GM18858 (cell line): ENCODE measurements around the gene FASTKD3.

ENCODE experiments used
- ATAC-seq: cut with Tn5 transposase; IDR thresholded peaks from one replicate; pipeline ENCODE4 v1.9.1; 2021; ENCODE audit not compliant: unreplicated experiment

Gene FASTKD3

GRCh38 chr5:7850395-7851239 is 18.2 kb downstream of the FASTKD3 start, which contains the start of gene CFAP90:
CFAP90 (minus strand) TSS chr5:7851133; CDS start chr5:7851021, 112 bp downstream.
- no peak for ATAC-seq

GRCh38 chr5:7849681-7850394 is 19.0 kb downstream of the FASTKD3 start:
- ATAC-seq: no peak

GRCh38 chr5:7848296-7848695 is 20.5 kb downstream of the FASTKD3 start:
- no peak for ATAC-seq

DNA sequence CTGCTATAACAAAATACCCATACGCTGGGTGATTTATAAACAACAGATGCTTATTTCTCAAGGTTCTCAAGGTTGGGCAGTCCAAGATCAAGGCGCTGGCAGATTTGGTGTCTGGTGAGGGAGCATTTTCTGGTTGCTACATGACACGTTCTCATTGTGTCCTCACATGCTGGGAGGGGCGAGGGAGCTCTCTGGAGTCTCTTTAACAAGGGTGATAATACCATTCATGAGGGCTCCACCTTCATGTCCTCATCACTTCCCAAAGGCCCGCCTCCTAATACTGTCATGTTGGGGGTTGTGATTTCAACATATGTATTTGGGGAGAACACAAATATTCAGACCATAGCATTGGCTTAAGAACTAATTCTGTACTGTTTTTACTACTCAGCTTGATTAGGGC is 22.5 kb downstream of the FASTKD3 start:
- ATAC-seq: no peak

- ATAC-seq: no peak
Measured at GRCh38 chr5:7845557-7845956, 23.3 kb downstream of the FASTKD3 start.

DNA sequence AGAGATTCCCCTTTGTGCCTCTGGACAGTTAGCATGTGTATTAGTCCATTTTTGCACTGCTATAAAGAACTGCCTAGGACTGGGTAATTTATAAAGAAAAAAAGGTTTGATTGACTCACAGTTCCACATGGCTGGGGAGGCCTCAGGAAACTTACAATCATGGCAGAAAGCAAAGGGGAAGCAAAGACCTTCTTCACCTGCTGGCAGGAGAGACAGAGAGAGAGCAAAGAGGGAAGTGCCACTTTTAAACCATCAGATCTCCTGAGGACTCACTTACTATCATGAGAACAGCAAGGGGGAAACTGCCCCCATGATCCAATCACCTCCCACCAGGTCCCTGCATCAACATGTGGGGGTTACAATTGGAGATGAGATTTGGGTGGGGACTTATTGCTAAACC is 23.9 kb downstream of the FASTKD3 start:
- ATAC-seq: no peak

GRCh38 chr5:7842531-7842930 is 26.3 kb downstream of the FASTKD3 start:
- ATAC-seq: no peak

GRCh38 chr5:7837403-7837802 is 31.4 kb downstream of the FASTKD3 start:
- ATAC-seq: no peak

DNA sequence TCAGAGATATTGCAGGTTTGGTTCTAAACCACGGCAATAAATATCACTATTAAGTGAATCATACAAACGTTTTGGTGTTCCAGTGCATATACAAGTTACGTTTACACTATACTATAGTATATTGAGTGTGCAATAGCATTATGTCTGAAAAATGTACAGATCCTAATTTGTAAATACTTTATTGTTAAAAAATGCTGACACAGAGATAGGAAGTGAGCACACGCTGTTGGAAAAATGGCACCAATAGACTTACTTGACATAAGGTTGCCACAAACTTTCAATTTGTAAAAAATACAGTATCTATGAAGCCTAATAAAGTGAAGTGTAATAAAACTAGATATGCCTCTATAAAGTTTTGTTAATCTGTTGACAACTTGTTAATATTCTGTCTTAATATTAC is 33.8 kb downstream of the FASTKD3 start:
- no peak for ATAC-seq

DNA sequence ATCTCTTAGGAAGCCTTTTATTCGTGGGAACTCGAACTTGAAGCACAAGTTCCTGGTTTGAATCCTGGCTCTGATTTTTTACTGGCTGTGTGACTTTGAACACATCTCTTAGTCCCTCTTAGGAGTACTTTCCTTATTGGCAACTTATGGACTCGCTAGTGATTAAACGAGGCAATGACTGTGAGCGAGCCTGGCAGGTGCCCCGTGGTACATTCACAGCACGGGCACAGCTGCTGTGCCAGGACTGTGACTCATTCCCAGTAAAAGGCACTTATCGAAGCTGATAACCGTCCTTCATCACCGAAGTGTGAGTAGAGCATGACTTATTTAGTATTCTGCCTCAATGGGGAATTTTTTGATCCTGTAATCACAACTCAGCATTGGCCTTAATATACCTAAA is 40.6 kb downstream of the FASTKD3 start:
- ATAC-seq: no peak

GRCh38 chr5:7827610-7828009 is 41.2 kb downstream of the FASTKD3 start:
- no peak for ATAC-seq

DNA sequence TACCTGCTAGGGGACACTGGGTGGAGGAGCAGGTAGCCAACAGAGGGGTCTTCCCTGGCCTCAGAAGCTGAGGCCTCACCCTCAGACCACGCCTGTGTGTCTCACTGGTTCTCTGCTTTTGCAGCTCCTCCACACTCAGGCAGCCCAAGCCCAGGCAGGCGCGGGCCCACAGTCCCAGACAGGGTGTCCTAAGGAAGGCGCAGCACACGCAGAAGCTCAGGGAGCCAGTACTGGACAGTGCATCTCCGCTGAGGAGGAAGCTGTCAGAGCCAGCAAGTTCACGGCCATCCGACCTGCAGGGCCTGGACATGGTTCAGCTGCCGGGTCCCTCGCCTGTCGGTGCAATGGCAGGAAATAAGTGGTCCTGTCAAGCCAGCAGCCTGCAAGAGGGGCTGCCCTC is 43.2 kb downstream of the FASTKD3 start:
- ATAC-seq: no peak

DNA sequence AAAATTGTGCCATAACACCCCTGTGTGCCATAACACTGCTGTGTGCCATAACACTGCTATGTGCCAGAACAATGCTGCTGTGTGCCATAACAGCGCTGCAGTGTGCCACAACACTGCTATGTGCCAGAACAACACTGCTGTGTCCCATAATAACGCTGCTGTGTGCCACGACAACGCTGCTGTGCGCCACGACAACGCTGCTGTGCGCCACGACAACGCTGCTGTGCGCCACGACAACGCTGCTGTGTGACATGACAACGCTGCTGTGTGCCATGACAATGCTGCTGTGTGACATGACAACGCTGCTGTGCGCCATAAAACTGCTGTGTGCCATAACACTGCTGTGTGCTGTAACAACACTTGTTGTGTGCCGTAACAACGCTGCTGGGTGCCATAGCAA is 43.8 kb downstream of the FASTKD3 start:
- ATAC-seq: no peak

GRCh38 chr5:7823594-7823993 is 45.2 kb downstream of the FASTKD3 start:
- ATAC-seq: no peak

DNA sequence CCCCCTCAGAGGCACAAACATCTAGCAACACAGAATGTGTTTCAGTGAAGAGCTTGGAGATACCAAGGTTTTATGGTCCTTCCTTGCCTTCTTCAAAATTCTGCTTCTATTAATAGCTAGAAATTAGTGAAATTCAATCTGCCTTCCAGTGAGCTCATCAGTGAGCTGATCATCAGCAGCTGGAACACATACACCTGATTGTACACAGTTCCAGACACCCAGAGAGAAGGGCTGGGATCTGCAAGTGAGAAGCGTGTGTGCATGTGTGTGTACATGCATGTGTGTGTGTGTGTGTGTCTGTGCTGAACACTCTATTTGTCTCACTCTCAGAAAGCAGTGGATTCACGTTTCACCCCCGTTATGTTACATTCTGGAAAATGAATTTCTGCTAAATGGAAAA is 46.4 kb downstream of the FASTKD3 start:
- no peak for ATAC-seq

- ATAC-seq: no peak
Measured at GRCh38 chr5:7816535-7816901, 52.3 kb downstream of the FASTKD3 start.

DNA sequence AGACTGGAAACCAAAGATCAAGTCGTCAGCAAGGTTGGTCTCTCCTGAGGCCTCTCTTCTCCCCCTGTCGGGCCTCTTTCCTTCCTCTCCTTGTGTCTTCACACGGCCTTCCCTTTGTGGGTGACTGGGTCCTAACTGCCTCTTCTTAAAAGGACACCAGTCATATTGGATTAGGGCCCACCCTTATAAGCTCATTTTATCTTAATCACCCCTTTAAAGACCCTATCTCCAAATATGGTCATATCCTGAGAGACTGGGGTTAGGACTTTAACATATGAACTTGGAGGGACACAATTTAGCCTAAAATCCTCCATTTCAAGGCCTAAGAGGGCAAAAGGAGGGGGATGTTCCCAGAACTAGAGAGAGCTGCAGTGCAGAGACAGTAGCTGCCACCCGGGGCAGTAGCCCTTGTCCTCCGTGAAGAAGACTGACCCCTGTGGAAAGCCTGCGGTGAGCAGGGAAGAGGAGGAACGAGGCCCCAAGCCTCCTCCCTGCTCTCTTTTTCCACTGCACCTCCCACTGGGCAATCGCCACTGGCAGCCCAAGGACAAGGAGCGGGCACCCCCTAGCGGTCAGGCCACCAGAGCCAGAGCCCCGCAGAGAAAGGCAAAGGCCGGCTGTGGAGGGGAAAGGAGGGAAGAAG is 52.8 kb downstream of the FASTKD3 start:
- peak; percentile 68 for ATAC-seq

DNA sequence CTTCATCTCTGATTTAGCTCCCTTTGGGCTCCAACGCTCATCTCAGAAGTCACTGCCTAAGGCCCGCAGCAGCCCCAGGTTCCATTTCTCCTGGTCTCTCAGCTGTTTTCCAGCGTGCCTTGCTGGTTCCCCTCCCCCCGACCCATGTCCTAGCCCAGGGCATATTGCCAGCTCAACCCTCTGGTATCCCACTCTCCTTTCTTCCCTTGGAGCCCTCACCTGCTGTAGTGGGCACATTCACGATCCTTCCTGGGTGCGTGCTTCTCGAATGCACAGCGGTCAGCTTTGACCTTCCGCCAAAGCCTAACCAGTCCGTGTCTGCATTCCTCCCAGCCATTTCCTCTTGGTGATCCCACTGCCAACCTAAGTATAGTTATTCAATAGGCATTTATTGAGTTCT is 54.0 kb downstream of the FASTKD3 start:
- no peak for ATAC-seq

DNA sequence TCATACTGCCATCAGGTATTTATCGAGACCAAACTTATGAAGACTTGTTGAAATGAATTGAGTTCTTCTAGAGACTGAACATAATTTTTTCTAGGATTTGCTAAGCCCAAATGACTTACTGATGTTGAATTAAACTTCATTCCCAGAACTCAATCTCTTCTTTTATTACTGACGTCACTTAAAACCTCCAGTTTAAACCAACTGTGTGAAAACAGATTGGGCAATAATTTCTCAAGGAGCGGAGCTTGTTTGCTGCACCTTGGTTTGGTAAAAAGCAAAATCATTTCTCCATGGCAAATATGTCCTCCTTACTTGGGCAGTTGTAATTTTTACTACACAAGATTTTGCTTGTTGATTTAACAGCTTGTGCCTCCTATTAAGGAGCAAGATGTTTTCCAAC is 55.3 kb downstream of the FASTKD3 start:
- ATAC-seq: no peak

DNA sequence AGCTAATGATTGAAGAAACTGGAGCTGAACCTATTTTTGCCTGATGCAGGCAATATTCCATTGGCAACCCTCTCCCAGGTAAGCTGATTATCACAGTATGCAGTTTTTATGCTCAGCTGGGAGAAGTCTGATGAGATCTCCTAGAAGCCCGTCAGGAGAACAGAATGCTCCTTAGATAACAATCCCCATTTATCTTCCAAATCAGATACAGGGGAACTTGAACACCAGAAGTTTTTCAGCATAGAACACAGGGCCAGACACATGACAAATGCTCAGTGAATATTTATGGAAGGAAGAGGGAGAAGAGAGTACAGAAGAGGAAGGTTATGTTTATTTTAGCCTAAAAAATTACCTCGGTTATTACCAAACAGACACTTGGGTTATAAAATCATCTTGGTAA is 55.8 kb downstream of the FASTKD3 start:
- no peak for ATAC-seq

DNA sequence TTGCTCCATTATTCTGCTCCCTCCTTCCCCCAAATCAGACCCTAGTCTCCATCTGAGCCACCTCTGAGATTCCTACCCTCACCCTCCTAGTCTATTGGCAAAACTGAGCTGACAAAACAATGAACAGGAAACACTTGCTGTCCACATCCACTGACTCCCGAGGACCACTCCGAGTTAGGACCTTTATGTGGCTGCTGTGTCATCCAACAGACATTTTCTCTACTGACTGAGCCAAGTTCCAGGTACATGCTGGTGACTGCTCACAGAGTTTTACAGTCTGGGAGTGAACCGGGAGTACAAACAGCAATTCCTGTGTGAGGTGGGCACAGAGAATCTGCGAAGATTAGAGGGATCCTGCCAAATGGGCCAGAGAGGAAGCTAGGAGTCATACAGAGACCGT is 57.1 kb downstream of the FASTKD3 start:
- ATAC-seq: no peak
